Left lung (tissue), 10 donors: Measurements from ENCODE around the gene CACNA2D3. TPM values are rescaled to one million over a fixed set of nuclear protein-coding genes. Genes with fewer than 3 reads are reported as not detected.

ENCODE experiments used
- ATAC-seq: fragments of 200-7000 bp; cut with Tn5 transposase; one replicate; pipeline ENCODE4 v1.9.1; 2020; ENCODE audit warnings: moderate library complexity
- DNase-seq, 4 donors: peaks; one replicate each; pipeline ENCODE4 v3.0.0-alpha.2; 2013 to 2020
- H3K27ac ChIP-seq, 2 donors: fragments of 200-600 bp; sonication (generic) in 1 of 2; one replicate each; pipeline versions ENCODE4 v1.5.0 to v1.8.0; 2020 to 2021
- H3K27me3 ChIP-seq, 2 donors: fragments of 200-600 bp; sonication (generic) in 1 of 2; one replicate each; pipeline versions ENCODE4 v1.5.0 to v1.8.0; 2020 to 2021
- H3K36me3 ChIP-seq, 2 donors: fragments of 200-600 bp; sonication (generic) in 1 of 2; one replicate each; pipeline versions ENCODE4 v1.5.0 to v1.8.0; 2020 to 2021
- H3K4me1 ChIP-seq, 2 donors: fragments of 200-600 bp; one replicate each; pipeline ENCODE4 v1.8.0; 2021
- H3K4me3 ChIP-seq, 2 donors: fragments of 200-600 bp; sonication (generic) in 1 of 2; one replicate each; pipeline versions ENCODE4 v1.5.0 to v1.8.0; 2020 to 2021; ENCODE audit warnings: mild to moderate bottlenecking in 1 of 2
- H3K9me3 ChIP-seq, 2 donors: fragments of 200-600 bp; sonication (generic) in 1 of 2; one replicate each; pipeline versions ENCODE4 v1.5.0 to v1.8.0; 2020 to 2021
- CTCF ChIP-seq, 2 donors: fragments of 200-600 bp; sonication (generic) in 1 of 2; IDR thresholded peaks; one replicate each; pipeline versions ENCODE4 v1.5.0 to v1.8.0; 2021; ENCODE audit warnings: antibody characterized with exemption in 2 of 2
- intact Hi-C, 2 donors: fragments of 100-400 bp; cut with DNase I; formaldehyde crosslinking; loops; one replicate each; pipeline versions ENCODE4 v1.11.2 to v1.14.2; 2022
- polyA plus RNA-seq, 6 donors: library from polyadenylated mRNA; unstranded; fragments of 120-200 nt; gene quantifications; one replicate each; pipeline ENCODE4 v1.2.1, GENCODE V29; 2013; ENCODE audit not compliant: insufficient read length in 6 of 6
- total RNA-seq, 2 donors: library from RNA; stranded (reverse); fragmentation: NEBNext Ultra II Directional; extraction: Animal tissue kit (Norgen Biotek cat#: 25700); gene quantifications; one replicate each; pipeline ENCODE4 v1.2.1, GENCODE V29; 2021
- donor health status: DM: no; HTN: yes; CAD: no.
- donor health status: DM: no; HTN: no; CAD: no.

The CACNA2D3 gene
- total and polyA plus RNA-seq, 8 donors, result 1.1 to 2.7 (median 1.5) TPM

GRCh38 chr3:54547846-54548245 is 425.5 kb downstream of the CACNA2D3 start:
- ATAC-seq (no peak), DNase-seq (no peak)
- no peaks in the 10 kb centered on the region for H3K36me3 ChIP-seq
- intact Hi-C loops, result no loop called here
- no peaks in the 10 kb centered on the region for H3K4me1 ChIP-seq
- no peak for TF ChIP-seq CTCF (IDR thresholded peaks at IDR 0.05)
- H3K9me3 ChIP-seq, result no peaks in the 10 kb centered on the region
- H3K4me3 ChIP-seq, result no peak overlapping the region
- H3K27ac ChIP-seq, result no peak overlapping the region
- H3K27me3 ChIP-seq, result no peaks in the 10 kb centered on the region

GRCh38 chr3:54549607-54550220 is 427.4 kb downstream of the CACNA2D3 start:
- no peaks in the 10 kb centered on the region for H3K9me3 ChIP-seq
- H3K4me1 ChIP-seq, result no peaks in the 10 kb centered on the region
- intact Hi-C loops, result no loop called here
- no peak overlapping the region for H3K4me3 ChIP-seq
- no peaks in the 10 kb centered on the region for H3K36me3 ChIP-seq
- DNase-seq (no peak), ATAC-seq (no peak)
- no peak for TF ChIP-seq CTCF (IDR thresholded peaks at IDR 0.05)
- H3K27me3 ChIP-seq, result no peaks in the 10 kb centered on the region
- H3K27ac ChIP-seq, result no peak overlapping the region

GRCh38 chr3:54550221-54550977 is 428.0 kb downstream of the CACNA2D3 start:
- H3K4me3 ChIP-seq, result no peak overlapping the region
- TF ChIP-seq CTCF (IDR thresholded peaks at IDR 0.05), result no peak
- H3K27ac ChIP-seq, result no peak overlapping the region
- H3K27me3 ChIP-seq, result no peaks in the 10 kb centered on the region
- DNase-seq (no peak), ATAC-seq (no peak)
- no peaks in the 10 kb centered on the region for H3K4me1 ChIP-seq
- no peaks in the 10 kb centered on the region for H3K36me3 ChIP-seq
- intact Hi-C loops, result no loop called here
- H3K9me3 ChIP-seq, result no peaks in the 10 kb centered on the region

- Histone ChIP-seq H3K36me3 (no peaks in the 10 kb centered on the region), H3K27me3 (no peaks in the 10 kb centered on the region), H3K27ac (no peak overlapping the region), H3K4me1 (no peaks in the 10 kb centered on the region), H3K9me3 (peaks cover 0 to 3% of the 10 kb centered on the region in 2 donors), H3K4me3 (no peak overlapping the region)
- TF ChIP-seq CTCF (IDR thresholded peaks at IDR 0.05), result no peak
- DNase-seq (no peak), ATAC-seq (no peak)
- intact Hi-C loops, result no loop called here
Measured at GRCh38 chr3:54556630-54557029, 434.3 kb downstream of the CACNA2D3 start.

GRCh38 chr3:54557538-54558428 is 435.4 kb downstream of the CACNA2D3 start:
- ATAC-seq, result no peak
- no peak overlapping the region for H3K27ac ChIP-seq
- TF ChIP-seq CTCF (IDR thresholded peaks at IDR 0.05), result no peak
- H3K9me3 ChIP-seq, result peaks cover 0 to 3% of the 10 kb centered on the region in 2 donors
- intact Hi-C loops, result no loop called here
- H3K36me3 ChIP-seq, result no peaks in the 10 kb centered on the region
- H3K27me3 ChIP-seq, result no peaks in the 10 kb centered on the region
- no peak overlapping the region for H3K4me3 ChIP-seq
- no peak for DNase-seq
- no peaks in the 10 kb centered on the region for H3K4me1 ChIP-seq
